HG03460 (cell line): ENCODE data around the gene NAA38.

Experiments used
- ATAC-seq: cut with Tn5 transposase; IDR thresholded peaks from one replicate; pipeline ENCODE4 v1.9.1; 2021; ENCODE audit not compliant: unreplicated experiment

Gene NAA38, protein sequence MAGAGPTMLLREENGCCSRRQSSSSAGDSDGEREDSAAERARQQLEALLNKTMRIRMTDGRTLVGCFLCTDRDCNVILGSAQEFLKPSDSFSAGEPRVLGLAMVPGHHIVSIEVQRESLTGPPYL

DNA sequence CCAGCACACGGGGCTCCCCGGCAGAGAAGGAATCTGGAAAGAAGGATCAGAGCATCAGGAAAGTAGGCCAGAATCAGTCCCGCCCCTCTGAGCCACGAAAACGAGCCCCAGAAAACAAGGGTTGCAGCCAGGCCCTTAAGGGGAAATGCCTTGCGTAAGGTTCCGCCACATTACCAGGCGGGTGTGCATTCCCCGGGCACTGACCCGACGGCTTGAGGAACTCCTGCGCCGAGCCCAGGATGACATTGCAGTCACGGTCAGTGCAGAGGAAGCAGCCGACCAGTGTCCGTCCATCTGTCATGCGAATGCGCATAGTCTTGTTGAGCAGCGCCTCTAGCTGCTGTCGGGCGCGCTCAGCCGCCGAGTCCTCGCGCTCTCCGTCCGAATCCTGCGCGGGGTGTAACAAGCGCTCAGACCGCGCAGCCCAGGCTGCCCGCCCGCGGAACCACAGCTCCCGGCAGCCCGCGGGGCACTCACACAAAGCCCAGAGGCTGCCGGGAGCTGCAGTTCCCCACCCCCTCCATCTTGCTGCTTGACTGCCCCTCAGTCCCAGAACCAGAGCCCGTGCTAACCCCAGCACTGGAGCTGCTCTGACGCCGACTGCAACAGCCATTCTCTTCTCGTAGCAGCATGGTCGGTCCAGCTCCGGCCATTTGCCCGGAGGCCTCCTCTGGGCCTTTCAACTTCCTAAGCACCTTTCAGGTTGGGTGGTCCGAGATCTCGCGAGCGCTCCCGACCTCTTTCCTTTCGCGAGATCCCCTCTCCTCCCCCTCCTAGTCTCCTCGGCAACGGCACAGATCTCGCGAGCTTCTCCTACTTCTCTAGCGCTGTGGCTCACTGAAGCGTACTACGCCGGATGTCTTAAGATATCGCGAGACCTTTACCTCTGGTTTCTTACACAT lies at the start of gene NAA38:
NAA38 (minus strand) TSS at position 749 of the 902 bp plus-strand sequence; CDS start at position 653, 96 bp downstream.
- peak; percentile 73 for ATAC-seq

DNA sequence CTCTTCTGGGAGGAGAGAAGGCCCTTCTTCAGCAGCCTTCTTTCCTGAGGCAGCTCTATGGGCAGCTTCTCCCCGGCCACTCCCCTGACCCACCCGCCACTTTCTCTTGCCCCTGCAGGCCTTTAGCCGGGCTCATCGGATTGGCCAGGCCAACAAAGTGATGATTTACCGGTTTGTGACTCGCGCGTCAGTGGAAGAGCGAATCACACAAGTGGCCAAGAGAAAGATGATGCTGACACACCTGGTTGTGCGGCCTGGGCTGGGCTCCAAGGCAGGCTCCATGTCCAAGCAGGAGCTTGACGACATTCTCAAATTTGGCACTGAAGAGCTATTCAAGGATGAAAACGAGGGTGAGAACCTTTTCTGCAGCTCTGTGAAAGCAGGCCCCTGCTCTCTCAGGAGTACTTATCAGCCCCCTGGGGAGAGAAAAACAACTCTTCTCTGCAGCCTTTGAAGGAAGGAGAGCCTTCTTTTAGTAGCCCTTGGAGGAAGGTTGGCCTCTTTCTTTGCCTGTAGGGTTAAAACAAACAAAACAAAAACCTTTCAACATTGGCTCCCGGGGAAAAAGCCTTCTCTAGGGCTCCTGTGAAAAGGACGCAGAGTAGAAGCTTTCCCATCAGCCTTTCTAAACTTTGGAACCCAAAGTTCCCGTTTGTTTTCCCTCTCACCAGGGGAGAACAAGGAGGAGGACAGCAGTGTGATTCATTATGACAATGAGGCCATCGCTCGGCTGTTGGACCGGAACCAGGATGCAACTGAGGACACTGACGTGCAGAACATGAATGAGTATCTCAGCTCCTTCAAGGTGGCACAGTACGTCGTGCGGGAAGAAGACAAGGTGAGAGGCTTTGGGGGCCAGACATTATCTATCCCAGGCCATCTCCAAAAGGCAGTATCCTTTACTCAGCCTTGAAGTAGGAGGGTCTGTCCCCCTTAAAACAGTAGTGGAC lies 46.1 kb upstream of the NAA38 start:
- ATAC-seq = no peak

DNA sequence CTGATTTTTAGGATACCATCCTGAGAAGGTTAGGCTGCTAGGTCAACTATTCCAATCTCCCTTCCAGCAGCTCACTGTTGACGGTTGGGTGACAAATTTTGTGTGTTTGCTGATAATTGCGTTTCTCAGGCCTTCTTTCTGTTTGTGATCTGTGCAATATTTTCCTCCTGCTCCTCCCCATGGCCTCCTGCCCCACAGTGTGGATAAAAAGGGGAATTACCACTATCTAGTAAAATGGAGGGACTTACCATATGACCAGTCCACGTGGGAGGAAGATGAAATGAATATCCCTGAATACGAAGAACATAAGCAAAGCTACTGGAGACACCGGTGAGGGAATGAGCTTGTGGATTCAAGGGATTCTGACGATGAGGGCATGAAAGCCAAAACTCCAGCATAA lies 40.4 kb upstream of the NAA38 start:
- ATAC-seq = no peak

DNA sequence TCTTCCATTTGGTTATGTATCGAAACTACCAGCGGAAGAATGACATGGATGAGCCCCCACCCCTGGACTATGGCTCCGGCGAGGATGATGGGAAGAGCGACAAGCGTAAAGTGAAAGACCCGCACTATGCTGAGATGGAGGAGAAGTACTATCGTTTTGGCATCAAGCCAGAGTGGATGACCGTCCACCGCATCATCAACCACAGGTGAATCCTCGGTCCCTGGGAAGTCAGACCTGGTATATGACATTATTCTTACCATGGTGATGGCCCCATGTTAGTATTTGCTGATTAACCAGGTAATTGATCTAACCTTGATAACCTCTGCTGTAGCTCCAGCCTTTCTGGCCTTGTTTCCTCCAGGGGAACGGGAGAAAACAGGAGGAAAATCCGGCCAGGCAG lies 39.7 kb upstream of the NAA38 start:
- no peak for ATAC-seq

DNA sequence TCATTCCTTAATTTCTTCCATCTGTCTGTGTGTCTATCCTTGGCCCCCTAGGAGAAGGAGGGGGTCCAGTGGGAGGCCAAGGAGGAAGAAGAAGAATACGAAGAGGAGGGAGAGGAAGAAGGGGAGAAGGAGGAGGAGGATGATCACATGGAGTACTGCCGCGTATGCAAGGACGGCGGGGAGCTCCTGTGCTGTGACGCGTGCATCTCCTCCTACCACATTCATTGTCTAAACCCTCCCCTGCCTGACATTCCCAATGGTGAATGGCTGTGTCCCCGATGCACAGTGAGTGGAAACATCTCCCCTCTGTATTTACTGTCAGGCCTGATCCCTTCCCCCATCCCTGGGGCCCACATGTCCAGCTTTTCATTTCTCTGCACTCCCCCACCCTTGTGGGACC lies 37.5 kb upstream of the NAA38 start:
- ATAC-seq = no peak

DNA sequence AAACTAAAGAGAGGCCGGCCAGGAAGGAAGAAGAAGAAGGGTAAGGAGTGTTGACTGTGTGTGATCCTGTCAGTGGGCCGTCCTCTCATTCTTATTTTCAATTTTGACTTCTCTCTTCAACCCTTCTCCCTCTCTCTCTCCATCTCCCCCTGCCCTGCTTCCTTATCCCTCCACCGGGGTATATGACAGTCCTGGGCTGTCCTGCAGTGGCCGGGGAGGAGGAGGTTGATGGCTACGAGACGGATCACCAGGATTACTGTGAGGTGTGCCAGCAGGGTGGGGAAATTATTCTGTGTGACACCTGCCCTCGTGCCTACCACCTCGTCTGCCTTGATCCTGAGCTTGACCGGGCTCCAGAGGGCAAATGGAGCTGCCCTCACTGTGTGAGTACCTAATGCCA lies 36.9 kb upstream of the NAA38 start:
- ATAC-seq = no peak

DNA sequence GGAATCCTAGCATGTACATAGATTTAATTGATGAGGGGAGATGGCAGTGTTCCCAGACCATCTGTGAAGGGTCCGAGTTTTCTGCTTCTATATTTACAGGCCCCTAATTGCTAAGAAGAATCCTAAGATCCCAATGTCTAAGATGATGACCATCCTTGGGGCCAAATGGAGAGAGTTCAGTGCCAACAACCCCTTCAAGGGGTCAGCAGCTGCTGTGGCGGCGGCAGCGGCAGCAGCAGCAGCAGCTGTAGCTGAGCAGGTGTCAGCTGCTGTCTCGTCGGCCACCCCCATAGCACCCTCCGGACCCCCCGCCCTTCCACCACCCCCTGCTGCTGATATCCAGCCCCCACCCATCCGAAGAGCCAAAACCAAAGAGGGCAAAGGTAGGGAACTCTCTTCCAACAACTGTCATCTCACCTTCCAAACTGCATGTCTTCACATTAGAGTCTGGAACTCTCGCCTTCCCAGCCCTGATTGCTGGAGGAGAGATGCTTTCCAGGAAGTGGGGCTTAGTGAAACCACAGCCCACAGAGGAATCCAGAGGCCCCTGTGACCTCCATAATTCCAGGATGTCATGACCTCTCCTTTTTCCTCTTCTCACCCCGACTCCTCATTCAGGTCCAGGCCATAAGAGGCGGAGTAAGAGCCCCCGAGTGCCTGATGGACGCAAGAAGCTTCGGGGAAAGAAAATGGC lies 36.0 kb upstream of the NAA38 start:
- no peak for ATAC-seq

DNA sequence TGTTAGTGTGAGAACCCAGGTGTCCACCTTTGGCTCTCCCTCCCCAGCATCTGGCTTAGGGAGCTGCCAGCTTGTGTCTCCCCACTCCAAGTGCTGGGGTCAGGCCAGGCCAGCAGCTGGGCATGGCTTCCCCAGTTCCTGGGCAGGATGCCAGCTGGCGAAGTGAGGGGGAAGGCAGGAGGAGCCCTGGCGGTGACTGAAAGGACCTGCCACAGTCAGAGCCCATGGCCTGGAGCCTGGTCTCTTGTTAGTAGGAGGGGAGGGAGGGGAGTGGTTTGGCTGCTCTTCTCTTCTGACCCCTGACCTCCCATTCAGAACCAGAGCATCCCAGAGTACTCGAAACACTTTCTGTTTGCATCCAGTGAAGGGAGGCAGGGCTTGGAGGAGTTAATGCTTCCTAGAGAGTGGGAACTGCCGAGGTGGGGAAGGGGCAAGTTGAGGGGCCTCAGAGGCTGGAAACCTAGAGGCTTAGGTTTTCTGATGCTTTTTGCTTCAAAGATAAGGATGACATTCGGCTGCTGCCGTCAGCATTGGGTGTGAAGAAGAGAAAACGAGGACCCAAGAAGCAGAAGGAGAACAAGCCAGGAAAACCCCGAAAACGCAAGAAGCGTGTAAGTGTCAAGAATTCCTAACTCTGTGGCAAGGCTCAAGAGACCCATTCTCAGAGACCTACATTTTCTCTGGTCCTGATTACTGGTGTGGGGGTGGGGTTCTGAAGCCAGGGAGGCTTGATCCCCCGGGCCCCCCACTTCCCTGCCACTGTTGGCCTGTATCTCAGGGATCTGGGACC lies 32.0 kb upstream of the NAA38 start:
- ATAC-seq = no peak

DNA sequence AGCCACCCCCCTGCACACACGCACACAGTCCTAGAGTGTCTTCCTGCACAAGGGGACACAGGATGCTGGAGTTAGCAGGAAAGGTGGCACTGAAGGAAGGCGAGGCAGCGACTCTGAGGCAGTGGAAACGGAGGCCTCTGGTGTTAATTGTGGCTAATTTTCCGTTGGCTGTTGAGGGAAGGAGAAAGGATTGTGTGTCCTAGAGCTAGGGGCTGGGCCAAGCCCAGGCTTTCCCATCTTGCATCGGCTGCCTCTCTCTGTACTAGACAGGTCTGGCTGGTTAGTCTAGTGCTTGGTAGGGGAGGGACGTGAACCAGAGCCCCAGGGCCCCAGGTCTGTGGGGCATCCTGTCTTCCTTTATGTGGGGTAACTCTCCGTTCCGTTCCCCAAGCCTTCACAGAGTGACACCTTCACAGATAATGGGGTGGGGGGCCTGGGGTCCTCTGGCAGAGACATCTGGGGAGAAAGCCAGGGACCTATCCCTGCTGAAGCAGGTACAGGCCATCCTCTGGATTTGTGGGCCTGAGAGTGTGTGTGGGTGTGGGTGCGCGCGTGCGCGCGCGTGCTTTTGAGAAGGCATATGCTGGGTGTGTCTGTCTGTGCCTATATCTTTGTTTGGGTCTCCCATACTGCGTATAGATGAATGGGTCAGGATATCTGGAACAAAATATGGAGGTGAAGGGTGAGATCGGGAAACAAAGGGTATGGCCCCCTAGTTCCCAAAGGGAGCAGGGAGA lies 31.0 kb upstream of the NAA38 start, which contains the start of gene CHD3:
CHD3 (plus strand) TSS at position 606 of the 737 bp plus-strand sequence. CDS start 212 bp downstream, outside the sequence.
- ATAC-seq = no peak

DNA sequence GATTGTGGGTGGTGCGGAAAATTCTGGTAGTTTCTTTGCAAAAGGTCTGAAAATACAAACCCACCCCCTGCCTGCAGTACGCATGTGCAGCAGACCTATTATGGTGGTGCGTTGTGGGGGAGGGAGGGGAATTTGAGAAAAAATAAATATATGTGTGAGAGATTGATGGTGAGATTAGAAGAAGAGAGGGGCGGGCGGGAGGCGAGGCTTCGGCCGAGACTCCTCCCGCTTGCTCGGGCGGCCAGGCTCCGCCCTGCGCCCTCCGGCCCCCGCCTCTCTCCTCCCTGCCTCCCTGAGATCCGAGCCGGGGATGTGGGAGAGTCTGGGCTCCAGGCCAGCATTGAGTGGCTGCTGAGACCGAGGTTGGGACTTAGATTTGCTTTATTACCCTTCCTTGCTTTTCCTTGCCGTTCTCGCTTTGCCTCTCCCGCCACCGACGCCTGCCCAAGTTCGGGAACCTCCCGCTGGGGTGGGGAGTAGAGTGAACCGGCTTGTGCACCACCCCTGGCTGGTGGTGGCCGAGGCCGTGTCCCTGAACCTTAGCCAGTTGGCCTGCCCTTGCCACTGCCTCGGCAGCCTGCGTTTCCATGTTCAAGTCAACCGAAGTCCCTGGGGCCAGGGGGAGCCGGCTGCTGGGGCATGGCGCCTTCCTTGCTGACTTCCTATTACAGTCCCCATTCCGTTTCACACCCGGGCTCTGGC lies 30.3 kb upstream of the NAA38 start:
- peak; percentile 39 for ATAC-seq

DNA sequence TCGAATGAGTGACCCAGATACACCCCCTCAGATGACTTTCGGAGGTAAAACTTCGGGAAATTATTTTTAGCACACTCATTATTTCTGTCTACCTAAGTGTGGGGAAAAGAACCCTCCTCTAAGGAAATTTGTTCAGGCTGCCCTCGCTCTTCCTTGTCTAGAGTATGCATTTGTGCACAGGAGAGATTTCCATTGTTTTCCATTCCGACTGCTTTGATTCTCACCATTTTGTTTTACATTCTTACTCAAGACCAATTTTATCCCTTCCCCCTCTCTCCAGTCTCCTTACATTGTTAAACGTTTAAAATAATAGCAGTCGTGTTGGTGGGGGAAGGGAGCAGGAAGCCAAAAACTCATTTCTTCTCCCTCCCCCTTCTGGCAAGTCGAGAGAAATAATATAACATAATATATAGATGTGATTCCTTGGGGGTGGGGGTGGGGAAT lies 29.7 kb upstream of the NAA38 start:
- ATAC-seq = no peak

DNA sequence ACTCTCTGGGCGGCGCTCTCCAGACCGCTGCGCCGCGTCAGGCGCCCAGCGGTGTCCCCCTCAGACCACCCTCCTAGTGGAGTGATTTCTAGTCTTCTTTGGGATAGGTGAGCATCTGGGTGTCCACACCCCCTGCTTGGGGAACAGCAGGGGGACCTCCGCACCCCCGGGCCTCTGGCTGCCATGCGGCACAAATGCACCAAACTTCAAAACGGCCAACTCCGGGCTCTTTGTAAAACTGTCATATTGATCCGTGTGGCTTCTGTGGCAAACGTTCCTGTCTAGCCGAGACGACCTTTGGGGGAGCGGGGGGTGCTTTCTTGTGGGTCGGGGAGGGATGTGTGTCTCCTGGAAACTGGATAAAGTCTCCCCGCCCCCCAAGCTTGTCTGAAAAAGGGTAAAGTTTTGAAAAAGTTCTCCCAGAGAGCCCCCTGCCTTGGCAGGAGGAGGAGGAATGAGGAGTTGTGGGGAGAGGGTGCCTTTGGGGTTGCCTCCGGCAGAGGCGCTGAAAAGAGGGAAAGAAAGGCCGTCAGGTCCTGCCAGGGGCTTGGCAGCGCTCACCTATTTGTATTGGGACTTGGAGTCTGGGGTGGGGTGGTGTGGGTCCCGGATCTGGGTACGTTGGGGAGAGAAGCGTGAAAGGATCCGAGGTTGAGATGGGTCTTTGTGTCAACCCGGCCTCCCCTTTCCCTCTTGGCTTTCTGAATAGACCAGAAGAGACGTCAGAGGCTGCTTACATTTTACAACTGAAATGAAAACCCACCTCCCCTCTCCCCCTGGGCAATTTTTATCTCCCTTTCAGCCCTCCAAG lies 29.1 kb upstream of the NAA38 start:
- ATAC-seq = no peak

DNA sequence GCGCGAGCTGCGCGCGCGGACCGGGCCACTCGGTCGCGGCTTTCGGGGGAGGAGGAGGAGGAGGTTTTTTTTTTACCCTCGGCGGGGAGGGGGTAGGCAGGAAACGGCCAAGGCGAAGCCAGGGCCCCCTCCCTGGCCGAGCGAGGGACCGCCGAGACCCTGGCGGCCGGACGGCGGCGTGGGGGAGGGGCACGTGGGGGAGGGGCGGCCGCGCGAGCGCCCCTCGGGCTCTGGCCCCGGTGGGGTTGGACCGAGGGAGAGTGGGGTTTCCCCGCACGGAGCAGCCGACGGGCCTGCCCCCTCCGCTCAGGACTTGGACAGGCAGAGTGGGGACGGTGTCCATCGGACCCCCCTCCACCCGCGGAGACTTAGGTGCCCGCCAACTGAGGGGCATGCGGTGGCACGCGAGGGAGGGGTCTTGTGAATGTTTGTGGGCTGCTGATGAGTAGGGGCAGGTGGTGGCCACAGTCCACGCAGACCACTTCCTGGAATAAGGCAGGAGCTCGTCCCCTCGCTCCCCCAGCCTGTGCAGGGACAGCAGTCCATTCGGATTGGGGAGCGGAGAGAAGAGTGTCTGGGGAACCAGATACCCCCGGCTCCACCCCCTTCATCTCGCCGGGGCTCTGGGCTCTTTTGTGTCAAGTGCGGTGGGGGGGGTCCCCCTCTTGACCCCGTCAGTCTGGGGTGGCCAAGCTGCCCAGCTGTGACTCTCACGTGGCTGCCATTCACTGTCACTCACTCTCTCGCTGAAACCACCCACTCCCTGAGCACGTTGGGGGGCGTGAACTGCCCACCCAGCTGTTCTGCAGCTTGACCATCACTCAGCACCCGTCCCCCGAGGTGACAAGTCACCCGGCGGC lies 28.2 kb upstream of the NAA38 start:
- ATAC-seq = no peak

DNA sequence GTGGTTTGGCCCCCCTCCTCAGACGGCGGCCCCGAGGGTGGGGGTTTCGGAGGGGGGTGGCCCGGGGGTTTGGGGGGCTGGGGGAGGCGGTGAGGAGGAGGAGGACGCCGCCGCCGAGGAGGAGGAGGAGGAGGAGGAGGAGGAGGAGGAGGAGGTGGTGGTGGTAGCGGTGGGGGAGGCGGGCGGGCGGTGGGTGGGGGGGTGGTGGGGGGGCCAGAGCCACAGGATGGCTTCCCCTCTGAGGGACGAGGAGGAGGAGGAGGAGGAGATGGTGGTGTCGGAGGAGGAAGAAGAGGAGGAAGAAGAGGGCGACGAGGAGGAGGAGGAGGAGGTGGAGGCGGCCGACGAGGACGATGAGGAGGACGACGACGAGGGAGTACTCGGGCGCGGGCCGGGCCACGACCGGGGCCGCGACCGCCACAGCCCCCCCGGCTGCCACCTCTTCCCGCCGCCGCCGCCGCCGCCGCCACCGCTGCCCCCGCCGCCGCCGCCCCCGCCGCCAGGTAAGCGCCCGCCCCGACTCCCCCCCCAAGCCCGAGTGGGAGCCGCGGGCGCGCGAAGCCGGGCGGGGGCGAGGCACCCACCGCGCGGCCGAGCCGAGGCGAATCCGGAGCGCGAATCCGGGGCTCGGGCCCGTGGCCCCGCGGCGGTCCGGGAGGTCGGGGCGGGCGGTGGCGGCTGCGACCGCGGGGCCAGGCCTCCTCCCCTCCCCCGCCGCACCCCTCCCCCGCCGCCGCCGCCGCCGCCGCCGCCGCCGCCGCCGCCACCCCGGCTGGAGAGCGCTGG lies 27.4 kb upstream of the NAA38 start:
- no peak for ATAC-seq

DNA sequence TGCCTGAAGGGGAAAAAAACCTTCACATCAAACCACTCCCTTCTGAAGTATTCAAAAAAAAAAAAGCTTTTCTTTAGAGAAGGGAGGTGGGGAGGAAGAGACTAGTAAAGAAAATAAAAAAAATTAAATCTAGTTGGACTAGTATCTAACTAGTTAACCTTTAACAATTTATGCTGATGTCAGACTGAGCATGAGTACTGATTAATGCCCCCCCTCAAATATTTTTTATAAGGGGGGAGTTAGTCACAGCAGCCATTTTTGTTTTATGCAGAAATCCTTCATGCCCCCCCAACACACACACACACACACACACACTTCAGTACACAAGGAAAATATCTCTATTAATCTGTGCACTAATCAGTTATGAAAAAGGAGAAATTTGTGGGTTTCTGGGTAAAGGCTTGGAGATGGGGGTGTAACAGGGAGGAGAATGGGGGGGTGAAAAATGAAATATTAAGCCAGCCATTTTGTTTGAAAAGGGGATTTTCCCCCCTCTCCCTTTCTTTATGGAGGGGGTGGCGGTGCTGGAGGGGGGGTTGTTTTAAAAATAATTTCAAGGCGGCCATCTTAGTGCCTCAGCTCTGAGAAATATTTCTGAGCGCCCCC lies 26.5 kb upstream of the NAA38 start:
- ATAC-seq = no peak

DNA sequence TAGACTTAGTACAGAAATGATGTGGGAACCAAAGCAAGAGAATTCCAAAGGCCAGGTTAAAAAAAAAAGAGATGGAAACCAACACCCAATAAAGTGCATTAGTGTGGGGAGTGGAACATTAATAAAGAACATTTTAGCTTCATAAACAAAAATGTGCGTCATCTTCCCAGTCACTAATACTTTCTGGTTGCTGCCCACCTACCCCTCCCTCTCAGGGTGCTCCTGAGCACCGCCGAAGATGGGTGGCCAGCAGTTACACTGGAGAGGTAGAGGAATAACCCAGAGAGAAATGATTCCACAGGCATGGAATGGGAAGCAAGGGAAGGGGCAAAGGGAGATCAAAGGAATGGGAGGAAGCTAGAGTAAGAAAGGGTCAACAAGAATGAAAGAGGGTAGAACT lies 25.3 kb upstream of the NAA38 start:
- no peak for ATAC-seq
